HUES48 (cell line): ENCODE data around the gene NOL9.
A peak's percentile ranks its signal among the peaks of the same experiment; 100 is the strongest.
"Not testable (repeated sequence)": the region's sequence is repeated elsewhere in the genome, so short reads cannot be mapped to it uniquely, and the experiment has no call there.

ENCODE experiments used
- H3K27ac ChIP-seq: one replicate; pipeline ENCODE4 v1.7.0; 2013; ENCODE audit warnings: low read depth, low read length, inconsistent platforms
- H3K27me3 ChIP-seq: 2 replicates; pipeline ENCODE4 v1.6.1; 2013; ENCODE audit warnings: mild to moderate bottlenecking, low read length; ENCODE audit not compliant: control insufficient read depth, insufficient read depth
- H3K36me3 ChIP-seq: 2 replicates; pipeline ENCODE4 v1.6.1; 2013; ENCODE audit warnings: low read length; ENCODE audit not compliant: control insufficient read depth, insufficient read depth
- H3K4me1 ChIP-seq: 2 replicates; pipeline ENCODE4 v1.6.1; 2013; ENCODE audit warnings: mild to moderate bottlenecking, low read length; ENCODE audit not compliant: control insufficient read depth, insufficient read depth
- H3K4me3 ChIP-seq: 2 replicates; pipeline ENCODE4 v1.5.1; 2013; ENCODE audit warnings: mild to moderate bottlenecking, low read depth, low read length
- H3K9ac ChIP-seq: 2 replicates; pipeline ENCODE4 v1.6.1; 2013; ENCODE audit warnings: mild to moderate bottlenecking, low read depth, low read length, moderate library complexity
- H3K9me3 ChIP-seq: 2 replicates; pipeline ENCODE4 v1.6.1; 2013; ENCODE audit warnings: low read length; ENCODE audit not compliant: control insufficient read depth, insufficient read depth

Gene NOL9

DNA sequence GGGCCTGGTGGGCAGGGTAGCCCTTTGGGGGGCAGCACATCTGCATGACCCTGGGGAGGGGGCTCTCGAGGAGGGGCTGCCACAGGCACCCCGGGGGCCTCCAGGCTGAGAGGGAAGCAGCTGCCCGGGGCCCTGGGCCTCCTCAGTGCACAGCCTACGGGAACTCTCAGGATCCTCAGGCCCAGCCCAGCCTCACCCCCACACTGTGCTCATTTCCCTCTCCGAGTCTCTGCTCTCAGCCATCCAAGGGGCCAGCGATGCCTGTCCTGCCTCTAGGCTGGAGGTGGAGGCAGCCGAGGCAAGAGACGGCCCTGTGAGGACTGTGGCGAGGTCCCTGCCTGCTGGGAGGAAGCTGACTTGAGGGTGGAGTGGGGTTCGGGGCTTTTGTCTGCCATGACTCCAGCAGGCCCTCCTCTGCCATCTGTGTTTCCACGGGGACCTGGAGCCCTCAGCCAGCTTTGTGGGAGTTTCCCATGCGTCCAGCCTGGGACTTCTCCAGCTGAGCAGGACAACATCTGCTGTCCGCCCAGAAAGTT lies 55.7 kb downstream of the NOL9 start:
- H3K9ac ChIP-seq = no peak overlapping the region
- H3K36me3 ChIP-seq = no peaks in the 10 kb centered on the region
- H3K4me3 ChIP-seq = no peak overlapping the region
- H3K4me1 ChIP-seq = peaks cover 11% of the 10 kb centered on the region
- H3K27ac ChIP-seq = no peak overlapping the region
- H3K9me3 ChIP-seq = no peaks in the 10 kb centered on the region
- H3K27me3 ChIP-seq = peaks cover 29% of the 10 kb centered on the region

DNA sequence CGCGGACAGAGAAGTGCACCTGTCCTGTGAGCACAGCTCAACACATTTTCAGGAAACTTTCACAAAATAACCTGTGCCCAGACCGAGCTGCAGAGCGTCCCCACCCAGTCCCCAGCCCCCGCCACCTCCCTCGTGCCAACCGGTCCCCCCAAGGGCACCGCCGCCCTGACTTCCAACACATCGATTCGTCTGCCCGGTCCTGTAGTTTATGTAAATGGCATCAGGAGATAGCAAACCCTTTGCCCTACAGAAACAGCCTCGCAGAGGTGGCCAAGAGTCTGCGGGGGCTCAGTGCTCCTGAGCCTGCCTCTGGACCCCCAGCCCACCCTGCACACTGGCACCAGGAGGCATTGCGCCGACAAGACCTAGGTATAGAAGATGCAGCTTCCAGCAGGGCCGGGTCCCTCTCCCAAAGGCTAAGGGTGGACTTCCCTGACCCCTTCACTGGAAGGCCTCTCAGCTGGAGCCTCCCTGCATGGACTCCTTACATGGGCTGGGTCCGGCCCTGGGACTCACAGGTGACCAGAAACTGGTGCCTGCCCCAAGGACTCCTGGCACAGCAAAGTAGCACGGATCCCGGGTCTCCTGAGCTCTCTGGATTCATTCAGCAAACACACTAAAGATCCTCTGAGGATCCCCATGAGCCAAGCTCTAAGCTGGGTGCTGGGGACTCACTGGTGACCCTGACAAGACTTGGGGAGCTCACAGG lies 56.3 kb downstream of the NOL9 start:
- H3K4me3 ChIP-seq = peak overlapping the region; percentile 66
- H3K27me3 ChIP-seq = peaks cover 29% of the 10 kb centered on the region
- H3K4me1 ChIP-seq = peaks cover 11% of the 10 kb centered on the region

DNA sequence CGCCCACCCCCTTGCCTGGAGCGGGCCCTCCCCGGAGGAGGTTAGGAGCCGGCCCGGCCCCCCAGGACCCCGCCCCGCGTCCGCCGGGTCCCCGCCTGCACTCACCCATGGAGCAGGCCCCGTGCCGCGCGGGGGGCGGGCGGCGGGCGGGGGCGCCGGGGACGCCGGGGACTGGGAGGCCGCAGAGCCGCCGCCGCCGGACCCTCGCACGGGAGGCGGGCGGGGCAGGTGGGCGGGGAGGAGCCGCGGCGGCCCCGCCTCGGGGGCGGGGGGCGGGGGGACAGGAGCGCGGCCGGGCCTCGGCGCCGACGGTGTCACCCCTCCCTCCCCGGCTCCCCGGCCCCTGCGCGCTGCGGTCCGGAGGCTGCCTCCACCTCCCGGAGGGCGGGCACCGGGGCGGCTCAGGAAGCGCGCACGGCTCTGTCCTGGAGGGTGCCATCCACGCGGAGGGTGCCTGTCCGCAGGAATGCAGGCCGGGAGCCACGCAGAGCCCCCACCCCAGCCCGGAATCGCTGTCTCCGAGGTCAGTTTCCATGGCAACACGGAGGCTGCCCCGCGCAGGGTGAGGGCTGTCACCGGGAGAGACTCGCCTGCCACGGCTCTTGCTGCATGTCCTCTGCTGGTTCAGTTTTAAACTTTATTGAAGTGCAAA lies 57.0 kb downstream of the NOL9 start:
- Histone ChIP-seq H3K27me3 (peaks cover 29% of the 10 kb centered on the region), H3K9ac (no peak overlapping the region), H3K36me3 (no peaks in the 10 kb centered on the region), H3K4me3 (peak overlapping the region; percentile 66), H3K4me1 (peaks cover 11% of the 10 kb centered on the region), H3K27ac (no peak overlapping the region), H3K9me3 (no peaks in the 10 kb centered on the region)

More for the DNA sequence above, 56.3 kb downstream of the NOL9 start:
- Histone ChIP-seq H3K9ac (no peak overlapping the region), H3K36me3 (no peaks in the 10 kb centered on the region), H3K27ac (no peak overlapping the region), H3K9me3 (no peaks in the 10 kb centered on the region)

DNA sequence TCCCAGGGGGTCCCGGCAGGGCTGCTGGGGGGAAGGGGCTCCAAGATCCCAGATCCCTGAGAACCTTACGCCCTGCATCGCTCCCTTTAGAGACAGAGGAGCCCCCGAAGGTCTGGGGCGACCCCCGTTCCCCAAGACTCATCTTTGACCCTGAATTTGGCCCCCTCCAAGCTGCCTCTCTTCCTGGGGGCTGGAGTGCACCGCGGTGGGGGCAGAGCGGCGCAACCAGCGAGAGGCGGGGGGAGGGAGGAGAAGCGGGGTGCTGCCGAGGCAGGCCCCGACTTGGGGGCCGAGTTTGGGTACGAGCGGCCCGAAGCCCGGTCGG lies 57.5 kb downstream of the NOL9 start:
- Histone ChIP-seq H3K9me3 (no peaks in the 10 kb centered on the region), H3K4me3 (peak overlapping the region; percentile 63), H3K4me1 (peaks cover 11% of the 10 kb centered on the region), H3K27me3 (peaks cover 29% of the 10 kb centered on the region), H3K27ac (no peak overlapping the region), H3K9ac (no peak overlapping the region), H3K36me3 (no peaks in the 10 kb centered on the region)

DNA sequence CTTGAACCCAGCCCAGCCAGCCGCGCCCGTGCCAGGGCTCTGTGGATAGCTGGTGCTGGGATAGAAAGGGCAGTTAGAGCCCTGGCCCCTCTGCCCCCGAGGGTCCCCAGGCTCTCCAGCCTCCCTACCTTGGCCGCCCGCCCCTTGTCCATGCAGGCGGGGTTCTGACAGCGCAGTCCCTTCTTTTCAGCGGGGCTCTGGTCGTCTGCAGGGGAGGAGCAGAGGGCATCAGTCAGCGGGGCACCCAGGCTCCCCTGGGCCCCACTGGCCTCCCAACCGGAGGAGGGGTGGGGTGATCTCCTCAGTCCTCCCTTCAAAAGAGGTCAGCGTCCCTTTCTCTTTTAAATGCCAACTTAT lies 58.0 kb downstream of the NOL9 start:
- no peaks in the 10 kb centered on the region for H3K9me3 ChIP-seq
- H3K9ac ChIP-seq = no peak overlapping the region
- peak overlapping the region; percentile 63 for H3K4me3 ChIP-seq
- peaks cover 29% of the 10 kb centered on the region for H3K27me3 ChIP-seq
- peaks cover 16% of the 10 kb centered on the region for H3K4me1 ChIP-seq
- H3K36me3 ChIP-seq = no peaks in the 10 kb centered on the region
- no peak overlapping the region for H3K27ac ChIP-seq

DNA sequence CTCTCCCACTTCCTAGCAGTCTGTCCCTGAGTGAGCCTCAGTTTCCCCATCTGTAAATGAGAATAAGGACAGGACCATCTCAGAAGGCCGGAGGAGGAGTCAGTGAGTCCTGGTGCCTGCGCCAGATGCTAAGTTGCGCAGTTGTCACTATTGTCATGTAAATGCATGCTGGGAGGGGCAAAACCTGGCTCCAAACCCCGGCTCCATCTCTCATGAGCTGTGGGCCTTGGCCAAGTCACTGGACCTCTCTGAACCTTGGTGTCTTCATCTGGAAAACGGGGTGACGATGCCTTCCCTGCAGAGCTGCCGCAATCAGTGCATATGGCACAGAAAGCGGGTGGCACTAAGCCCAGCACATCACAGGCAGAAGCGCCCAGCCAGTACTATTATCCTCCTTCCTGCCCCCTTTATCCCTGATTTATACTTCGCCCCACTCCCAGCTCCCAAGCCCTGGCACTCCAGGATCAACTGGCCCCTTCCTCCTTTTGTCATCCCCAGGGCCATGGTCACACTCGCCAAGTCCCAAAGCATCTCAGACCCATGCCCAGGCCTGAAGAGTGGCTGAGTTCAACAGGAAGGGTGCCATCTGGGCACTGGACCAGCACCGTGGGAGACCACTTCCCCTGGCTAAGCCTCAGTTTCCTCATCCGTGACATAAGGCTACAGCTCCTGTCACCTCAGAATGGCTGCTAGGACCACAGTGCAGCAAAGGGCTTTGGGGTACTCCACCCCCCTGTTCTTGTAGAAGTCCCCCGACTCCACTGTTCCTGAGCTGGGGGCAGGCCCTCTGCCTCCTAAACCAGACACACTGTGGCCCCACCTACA lies 58.6 kb downstream of the NOL9 start:
- Histone ChIP-seq H3K36me3 (no peaks in the 10 kb centered on the region), H3K4me3 (peak overlapping the region; percentile 63), H3K4me1 (peaks cover 20% of the 10 kb centered on the region), H3K27me3 (peaks cover 29% of the 10 kb centered on the region), H3K9ac (no peak overlapping the region), H3K27ac (no peak overlapping the region), H3K9me3 (no peaks in the 10 kb centered on the region)

DNA sequence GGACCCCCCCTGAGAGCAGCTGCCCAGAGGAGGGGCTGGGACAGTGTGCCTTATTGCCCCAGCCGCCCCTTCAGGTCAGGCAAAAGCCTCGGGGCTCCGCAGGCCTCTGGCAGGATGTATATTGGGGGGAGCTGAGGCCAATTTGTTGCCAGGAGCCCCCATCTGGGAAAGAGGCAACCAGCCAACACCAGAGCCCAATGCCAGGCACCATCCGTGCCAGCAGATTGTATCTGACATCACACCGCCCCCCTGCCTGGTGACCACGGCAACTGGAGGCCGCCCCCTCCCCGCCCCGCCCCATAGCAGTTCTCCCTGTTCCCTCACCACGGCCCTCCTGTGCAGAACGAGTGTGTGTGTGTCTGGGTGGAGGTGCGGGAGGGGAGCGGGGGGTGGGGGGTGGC lies 59.3 kb downstream of the NOL9 start:
- H3K4me1 ChIP-seq = peaks cover 20% of the 10 kb centered on the region
- H3K4me3 ChIP-seq = no peak overlapping the region
- H3K9me3 ChIP-seq = no peaks in the 10 kb centered on the region
- no peaks in the 10 kb centered on the region for H3K36me3 ChIP-seq
- no peak overlapping the region for H3K27ac ChIP-seq
- H3K27me3 ChIP-seq = peaks cover 29% of the 10 kb centered on the region
- no peak overlapping the region for H3K9ac ChIP-seq

DNA sequence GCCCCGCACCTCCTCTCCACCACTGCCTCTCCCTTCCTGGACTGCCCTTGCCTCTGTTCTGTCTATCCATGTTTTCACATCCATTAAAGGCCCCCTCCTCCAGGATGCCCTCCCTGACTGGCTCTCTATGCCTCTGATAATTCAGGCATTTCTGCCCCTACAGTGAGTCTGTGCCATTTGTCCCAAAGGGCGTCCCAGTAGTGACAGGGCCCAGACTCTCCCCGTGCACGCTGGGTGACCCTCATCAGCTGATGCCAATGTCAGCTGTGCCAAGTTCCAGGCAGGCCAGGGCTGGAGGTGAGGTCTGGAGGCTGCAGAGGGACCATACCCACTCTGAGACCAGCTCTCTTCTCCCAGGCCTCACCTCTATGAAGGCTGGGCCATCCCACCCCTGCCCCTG lies 59.7 kb downstream of the NOL9 start:
- Histone ChIP-seq H3K4me1 (peaks cover 20% of the 10 kb centered on the region), H3K9me3 (no peaks in the 10 kb centered on the region), H3K9ac (no peak overlapping the region), H3K27me3 (peaks cover 29% of the 10 kb centered on the region), H3K4me3 (no peak overlapping the region), H3K27ac (no peak overlapping the region), H3K36me3 (no peaks in the 10 kb centered on the region)

DNA sequence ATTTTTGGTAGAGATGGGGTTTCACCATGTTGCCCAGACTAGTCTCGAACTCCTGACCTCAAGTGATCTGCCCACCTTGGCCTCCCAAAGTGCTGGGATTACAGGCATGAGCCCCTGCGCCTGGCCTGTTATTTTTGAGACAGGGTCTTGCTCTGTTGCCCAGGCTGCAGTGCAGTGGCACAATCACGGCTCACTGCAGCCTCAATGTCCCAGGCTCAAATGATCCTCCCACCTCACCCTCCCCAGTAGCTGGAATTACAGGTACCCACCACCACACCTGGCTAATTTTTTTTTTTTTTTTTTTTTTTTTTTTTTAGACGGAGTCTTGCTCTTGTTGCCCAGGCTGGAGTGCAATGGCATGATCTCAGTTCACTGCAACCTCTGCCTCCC lies 60.5 kb downstream of the NOL9 start:
- Histone ChIP-seq H3K4me1 (peaks cover 20% of the 10 kb centered on the region), H3K27me3 (peaks cover 28% of the 10 kb centered on the region)

DNA sequence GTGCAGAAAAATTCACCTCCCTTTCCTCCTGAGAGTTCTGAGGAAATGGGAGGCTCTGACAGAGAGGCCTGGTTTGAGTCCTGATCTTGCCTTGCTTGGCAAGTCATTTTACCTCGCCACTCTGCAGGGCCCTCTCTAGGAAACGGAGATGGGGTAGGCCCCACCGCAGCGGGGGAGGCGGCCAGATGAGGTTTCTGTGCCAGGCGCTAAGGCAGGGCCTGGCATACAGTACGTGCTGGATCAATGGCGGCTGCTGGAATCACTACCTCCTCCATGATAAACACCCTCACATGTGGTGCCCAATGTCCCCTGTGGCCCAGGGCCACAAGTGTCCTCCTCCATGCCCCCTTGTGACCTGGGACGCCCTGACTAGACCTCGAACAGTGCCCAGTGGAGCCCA lies 62.3 kb downstream of the NOL9 start:
- H3K36me3 ChIP-seq = no peaks in the 10 kb centered on the region
- H3K27me3 ChIP-seq = peaks cover 14% of the 10 kb centered on the region
- H3K9me3 ChIP-seq = no peaks in the 10 kb centered on the region
- H3K4me1 ChIP-seq = peaks cover 20% of the 10 kb centered on the region
- peak overlapping the region; percentile 45 for H3K27ac ChIP-seq
- H3K9ac ChIP-seq = no peak overlapping the region
- no peak overlapping the region; the same call in 1 of the 2 replicates for H3K4me3 ChIP-seq

More for the DNA sequence above, 60.5 kb downstream of the NOL9 start:
- H3K9ac ChIP-seq, H3K9me3 ChIP-seq, H3K27ac ChIP-seq, H3K36me3 ChIP-seq, H3K4me3 ChIP-seq: not testable (repeated sequence)
